ENCODE results near the gene RCOR2.
A peak's percentile ranks its signal among the peaks of the same experiment; 100 is the strongest.

Gene RCOR2

GRCh38 chr11:63907063-63907462 lies 9.9 kb downstream of the RCOR2 start:
- DNase-seq, result no peak

- DNase-seq, result peak; percentile 35
Observed at GRCh38 chr11:63906585-63906984, 10.4 kb downstream of the RCOR2 start.

- DNase-seq, result no peak
Observed at GRCh38 chr11:63906087-63906486, 10.9 kb downstream of the RCOR2 start.

- DNase-seq, result no peak
Observed at GRCh38 chr11:63905179-63905578, 11.8 kb downstream of the RCOR2 start.

DNA sequence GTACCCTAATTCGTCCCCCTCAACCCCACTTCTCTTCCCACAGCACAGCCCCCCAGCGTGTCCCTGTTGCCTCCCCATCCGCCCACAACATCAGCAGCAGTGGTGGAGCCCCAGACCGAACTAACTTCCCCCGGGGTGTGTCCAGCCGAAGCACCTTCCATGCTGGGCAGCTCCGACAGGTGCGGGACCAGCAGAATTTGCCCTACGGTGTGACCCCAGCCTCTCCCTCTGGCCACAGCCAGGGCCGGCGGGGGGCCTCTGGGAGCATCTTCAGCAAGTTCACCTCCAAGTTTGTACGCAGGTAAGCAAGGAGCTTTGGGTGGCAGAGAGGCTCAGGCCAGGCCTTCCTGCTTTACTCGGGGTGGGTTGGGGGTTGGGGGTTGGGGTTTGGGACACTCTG lies 12.2 kb downstream of the RCOR2 start:
- DNase-seq, result no peak

DNA sequence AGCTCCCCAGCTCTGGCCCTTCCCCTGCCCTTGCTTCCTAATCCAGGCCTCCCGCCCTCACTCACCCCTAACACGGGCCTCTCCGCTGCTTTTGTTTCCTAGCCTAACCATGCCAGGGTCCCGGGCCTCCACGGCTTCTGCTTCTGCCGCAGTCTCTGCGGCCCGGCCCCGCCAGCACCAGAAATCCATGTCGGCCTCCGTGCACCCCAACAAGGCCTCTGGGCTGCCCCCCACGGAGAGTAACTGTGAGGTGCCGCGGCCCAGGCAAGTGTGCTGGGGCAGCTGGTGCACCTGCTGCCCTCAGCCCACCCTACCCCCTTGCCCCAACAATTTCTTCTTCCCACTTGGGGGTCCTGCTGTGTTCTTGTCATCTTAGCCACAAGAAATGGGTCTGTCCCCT lies 13.1 kb downstream of the RCOR2 start:
- no peak for DNase-seq

GRCh38 chr11:63901660-63902059 lies 15.3 kb downstream of the RCOR2 start:
- no peak for DNase-seq

GRCh38 chr11:63897459-63898146 lies 19.4 kb downstream of the RCOR2 start:
- DNase-seq, result no peak

- no peak for DNase-seq
Observed at GRCh38 chr11:63896071-63896470, 20.9 kb downstream of the RCOR2 start.

GRCh38 chr11:63893355-63893754 lies 23.6 kb downstream of the RCOR2 start:
- DNase-seq, result no peak

- no peak for DNase-seq
Observed at GRCh38 chr11:63892228-63892627, 24.7 kb downstream of the RCOR2 start.

- no peak for DNase-seq
Observed at GRCh38 chr11:63890368-63890767, 26.6 kb downstream of the RCOR2 start.

- no peak for DNase-seq
Observed at GRCh38 chr11:63889344-63889743, 27.6 kb downstream of the RCOR2 start.

DNA sequence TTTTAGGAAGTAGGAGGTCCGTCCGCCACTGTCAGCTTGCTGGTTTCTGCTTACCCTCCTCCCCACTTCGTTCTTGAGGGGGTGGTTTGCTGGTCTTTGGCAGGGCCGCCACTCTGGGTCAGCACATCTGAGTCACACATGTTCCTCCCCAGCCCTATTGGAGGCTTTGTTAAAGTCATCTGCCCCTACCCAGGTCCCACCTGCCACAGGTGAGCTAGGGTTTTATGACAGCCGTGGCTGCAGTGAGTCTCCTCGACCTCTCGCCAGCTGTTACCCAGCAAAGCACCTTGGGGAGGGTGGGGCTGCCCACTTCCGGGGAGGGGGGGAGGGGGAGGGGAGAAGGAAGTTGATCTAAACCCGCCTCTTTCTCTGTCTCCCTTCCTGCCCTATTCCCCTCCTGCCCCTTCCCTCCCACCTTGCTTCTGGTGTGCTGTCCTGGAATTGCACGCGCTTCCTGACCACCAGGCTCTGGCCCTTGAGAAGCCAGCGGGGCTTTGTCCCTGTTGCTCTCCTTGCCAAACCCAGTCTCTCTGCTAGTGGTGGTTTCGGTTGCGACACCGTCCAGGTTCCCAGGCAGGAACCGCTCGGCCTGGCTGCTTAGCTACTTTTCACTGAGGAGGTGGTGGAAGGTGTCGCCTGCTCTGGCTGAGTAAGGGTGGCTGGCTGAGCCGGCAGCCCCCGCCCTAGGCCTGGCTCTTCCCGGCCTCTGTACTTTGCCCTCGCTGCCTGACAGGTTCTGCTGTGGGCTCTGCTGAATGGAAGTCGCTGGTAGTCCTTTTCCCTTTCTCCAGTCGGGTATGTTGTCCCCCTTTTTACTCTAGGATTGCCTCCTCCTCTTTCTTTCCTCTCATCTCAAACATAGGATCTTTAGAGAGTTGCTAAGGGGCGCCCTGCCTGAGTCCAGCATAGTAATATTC lies 28.5 kb downstream of the RCOR2 start:
- DNase-seq, result peak; percentile 78

GRCh38 chr11:63887386-63887999 lies 29.5 kb downstream of the RCOR2 start:
- DNase-seq, result no peak

- no peak for DNase-seq
Observed at GRCh38 chr11:63884196-63884932, 32.6 kb downstream of the RCOR2 start.

DNA sequence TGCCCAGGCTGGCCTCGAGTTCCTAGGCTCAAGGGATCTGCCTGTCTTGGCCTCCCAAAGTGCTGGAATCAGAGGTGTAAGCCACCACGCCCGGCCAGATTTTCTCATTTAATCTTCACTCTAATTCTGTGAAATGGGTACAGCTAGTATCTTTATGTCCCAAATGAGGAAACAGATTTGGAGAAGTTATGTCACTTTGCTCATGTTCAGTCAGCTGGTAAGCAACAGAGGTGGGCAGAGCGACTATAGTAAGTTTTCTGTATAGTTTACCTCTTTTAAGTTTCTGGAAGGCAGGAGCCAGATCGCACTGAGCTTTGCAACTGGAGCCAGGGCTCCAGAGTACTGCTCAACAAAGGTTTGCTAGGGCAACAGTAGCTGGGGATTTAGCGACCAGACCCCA lies 33.2 kb downstream of the RCOR2 start:
- DNase-seq, result no peak

DNA sequence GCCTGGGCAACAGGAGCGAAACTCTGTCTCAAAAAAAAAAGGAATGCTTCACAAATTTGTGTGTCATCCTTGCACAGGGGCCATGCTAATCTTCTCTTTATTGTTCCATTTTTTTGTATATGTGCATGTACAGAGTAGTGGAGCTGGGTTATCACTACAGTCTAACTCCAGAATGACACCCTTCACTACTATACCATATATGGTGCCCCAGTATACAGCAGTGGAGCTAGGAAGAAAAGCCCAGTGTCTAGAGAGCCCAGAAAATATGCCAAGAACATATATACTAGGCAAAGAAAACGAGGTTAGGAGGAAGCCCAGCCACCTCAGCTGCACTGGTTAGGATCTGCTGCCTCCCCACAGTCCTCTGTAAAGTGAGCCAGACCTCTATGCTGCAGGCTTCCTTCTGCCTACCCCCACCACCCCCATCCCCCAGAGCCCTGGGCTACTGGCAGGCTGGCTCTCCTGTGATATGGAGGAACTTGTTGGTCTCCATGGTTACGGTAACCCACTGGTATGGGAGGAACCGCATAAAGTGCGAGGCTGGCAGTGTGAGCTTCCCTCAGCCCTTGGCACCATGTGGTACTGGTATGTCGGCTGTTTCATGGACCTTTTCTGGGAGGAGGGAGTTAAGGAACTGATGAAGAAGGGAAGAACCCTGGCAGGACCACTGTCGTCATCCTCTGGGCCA lies 34.3 kb downstream of the RCOR2 start:
- DNase-seq, result no peak

DNA sequence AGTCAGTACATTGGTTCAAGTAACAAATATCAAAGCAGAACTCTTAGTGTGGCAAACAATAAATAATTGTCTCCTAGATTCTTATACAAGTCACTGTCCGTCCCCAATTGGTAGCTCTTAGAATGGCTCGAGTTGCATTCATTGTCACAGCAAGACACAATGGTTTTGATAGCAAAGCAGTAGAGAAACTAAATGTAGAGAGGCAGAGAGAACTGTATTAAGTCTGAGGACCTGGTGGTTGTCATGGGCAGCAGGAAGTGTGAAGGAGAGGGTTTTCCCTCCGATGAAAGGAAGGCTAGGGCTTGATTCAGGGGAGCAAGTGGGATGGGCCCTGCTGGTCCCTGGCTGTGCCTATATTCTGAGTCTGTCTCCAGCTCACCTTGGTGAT lies 36.6 kb downstream of the RCOR2 start:
- DNase-seq, result no peak

DNA sequence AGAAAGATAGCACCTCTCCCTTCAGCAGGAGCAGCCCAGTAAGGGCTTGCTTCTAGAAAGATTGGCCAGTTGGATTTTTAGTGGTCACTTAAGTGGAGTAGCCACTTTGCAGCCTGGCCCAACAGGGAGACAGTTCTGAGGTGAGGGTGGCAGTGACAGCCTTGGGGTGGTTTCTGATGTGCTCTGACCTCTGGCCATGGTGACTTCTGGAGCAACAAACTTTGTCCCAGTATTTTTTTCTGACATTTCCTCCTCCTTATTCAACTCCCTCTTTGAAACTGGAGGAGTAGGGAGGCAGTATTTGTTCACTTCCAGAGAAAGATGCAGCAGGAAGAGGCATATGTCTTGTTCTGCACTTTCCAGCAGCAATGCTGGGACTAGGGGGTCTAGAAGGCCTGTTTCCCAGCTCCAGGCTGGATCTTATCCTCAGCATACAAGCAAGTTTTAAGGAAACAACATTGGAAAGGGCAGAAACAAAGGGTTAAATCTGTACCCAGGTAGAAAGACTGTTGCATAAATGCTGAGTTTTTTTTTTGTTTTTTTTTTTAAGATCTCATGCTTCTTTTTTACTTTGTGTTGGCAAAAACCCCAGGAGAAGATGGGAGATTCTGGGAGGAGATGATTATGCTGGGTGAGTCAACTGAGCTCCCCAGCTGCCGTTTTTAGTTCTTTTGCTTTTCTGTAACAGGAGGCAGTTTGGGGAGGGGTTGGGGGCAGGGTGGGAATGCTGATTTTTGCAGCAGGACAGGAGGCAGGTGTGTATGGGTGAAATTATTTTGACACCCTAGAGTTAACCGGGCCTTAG lies 37.2 kb downstream of the RCOR2 start:
- DNase-seq, result no peak

GRCh38 chr11:63877658-63878241 lies 39.2 kb downstream of the RCOR2 start:
- no peak for DNase-seq
